Activated T-helper 2 cell treated with anti-CD3 and anti-CD28 coated beads, Interferon-gamma antibody, Interleukin-2, Interleukin-4, amounts not matched to agents 10 μg/mL and 5 μg/mL and 100 μg/mL, durations not matched to agents 14 hours and 24 hours and 36 hours (primary cell): ENCODE data around the gene FNBP1. TPM values are rescaled to one million over a fixed set of nuclear protein-coding genes. Genes with fewer than 3 reads are reported as not detected.

Source experiments
- DNase-seq: peaks from one replicate; pipeline ENCODE4 v3.0.0; 2021; ENCODE audit warnings: low spot score
- H3K27ac Mint-ChIP-seq: one replicate; pipeline ENCODE4 v1.8.0; 2021; ENCODE audit warnings: mixed read lengths
- H3K27me3 Mint-ChIP-seq: one replicate; pipeline ENCODE4 v1.8.0; 2021; ENCODE audit warnings: low read depth, mixed read lengths
- H3K36me3 Mint-ChIP-seq: one replicate; pipeline ENCODE4 v1.8.0; 2021; ENCODE audit warnings: low read depth, mixed read lengths
- H3K4me1 Mint-ChIP-seq: one replicate; pipeline ENCODE4 v1.8.0; 2021; ENCODE audit warnings: low read depth, mixed read lengths
- H3K4me3 Mint-ChIP-seq: one replicate; pipeline ENCODE4 v1.8.0; 2021; ENCODE audit warnings: low read depth, mild to moderate bottlenecking, moderate library complexity, mixed read lengths
- H3K9me3 Mint-ChIP-seq: one replicate; pipeline ENCODE4 v1.8.0; 2021; ENCODE audit warnings: mixed read lengths
- intact Hi-C: fragments of 100-400 bp; cut with micrococcal nuclease; formaldehyde crosslinking; loops from one replicate; pipeline ENCODE4 v1.15.1; 2023
- total RNA-seq: library from RNA; stranded (reverse); gene quantifications from 2 replicates; pipeline ENCODE4 v1.2.3, GENCODE V29; 2022

Gene FNBP1
- total RNA-seq, 1 donor from 2014 or later, result 358 TPM

GRCh38 chr9:129861447-129861827 is 181.6 kb downstream of the FNBP1 start:
- no peaks in the 10 kb centered on the region for H3K27me3 Mint-ChIP-seq
- no peak overlapping the region for H3K4me3 Mint-ChIP-seq
- peaks cover 60% of the 10 kb centered on the region for H3K4me1 Mint-ChIP-seq
- no peaks in the 10 kb centered on the region for H3K9me3 Mint-ChIP-seq
- intact Hi-C loops, result loop anchor here (5.0 kb wide), 1 partner anchor 34 kb away; no protein-coding TSS in a partner anchor
- no peak for DNase-seq
- peaks cover 62% of the 10 kb centered on the region for H3K36me3 Mint-ChIP-seq
- H3K27ac Mint-ChIP-seq, result peak overlapping the region; percentile 86

DNA sequence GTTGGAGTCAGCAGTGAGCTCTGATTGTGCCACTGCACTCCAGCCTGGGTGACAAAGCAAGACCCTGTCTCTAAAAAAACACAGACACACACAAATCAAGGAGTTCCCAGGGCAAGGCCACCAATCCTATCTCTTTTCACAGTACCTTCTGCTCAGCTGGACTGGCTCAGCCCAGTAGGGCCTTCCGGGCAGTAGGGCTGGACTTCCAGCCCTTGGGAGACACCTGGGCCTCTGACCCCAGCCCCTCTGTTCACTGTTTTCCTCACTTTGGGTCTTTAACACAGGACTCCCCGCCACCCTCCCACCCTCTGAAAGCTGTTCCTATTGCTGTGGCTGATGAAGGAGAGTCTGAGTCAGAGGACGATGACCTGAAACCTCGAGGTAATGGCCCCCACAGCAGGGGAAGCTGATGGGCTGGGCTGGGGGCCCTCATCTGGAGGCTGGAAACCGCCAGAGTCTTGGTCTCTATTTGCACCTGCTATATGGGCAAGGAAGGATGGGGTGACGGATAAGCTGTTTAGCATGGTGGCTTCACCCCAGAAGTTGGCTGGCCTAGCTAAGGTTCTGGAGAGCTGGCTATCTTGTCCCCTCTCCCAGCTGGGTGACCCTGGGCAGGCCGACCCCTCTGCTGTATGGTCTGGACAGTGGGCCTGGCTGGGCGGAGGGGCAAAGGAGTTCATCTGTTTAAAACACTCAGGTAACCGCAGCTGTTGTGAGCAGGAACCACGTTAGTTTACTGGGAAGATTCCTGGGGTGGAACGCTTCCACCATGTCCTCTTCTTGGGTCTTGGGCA is 182.1 kb downstream of the FNBP1 start:
- intact Hi-C loops, result loop anchor here (5.0 kb wide), 1 partner anchor 34 kb away; no protein-coding TSS in a partner anchor
- Mint-ChIP-seq H3K27me3 (no peaks in the 10 kb centered on the region), H3K27ac (peak overlapping the region; percentile 86), H3K9me3 (no peaks in the 10 kb centered on the region), H3K4me1 (peaks cover 59% of the 10 kb centered on the region), H3K36me3 (peaks cover 63% of the 10 kb centered on the region), H3K4me3 (no peak overlapping the region)
- DNase-seq, result no peak

DNA sequence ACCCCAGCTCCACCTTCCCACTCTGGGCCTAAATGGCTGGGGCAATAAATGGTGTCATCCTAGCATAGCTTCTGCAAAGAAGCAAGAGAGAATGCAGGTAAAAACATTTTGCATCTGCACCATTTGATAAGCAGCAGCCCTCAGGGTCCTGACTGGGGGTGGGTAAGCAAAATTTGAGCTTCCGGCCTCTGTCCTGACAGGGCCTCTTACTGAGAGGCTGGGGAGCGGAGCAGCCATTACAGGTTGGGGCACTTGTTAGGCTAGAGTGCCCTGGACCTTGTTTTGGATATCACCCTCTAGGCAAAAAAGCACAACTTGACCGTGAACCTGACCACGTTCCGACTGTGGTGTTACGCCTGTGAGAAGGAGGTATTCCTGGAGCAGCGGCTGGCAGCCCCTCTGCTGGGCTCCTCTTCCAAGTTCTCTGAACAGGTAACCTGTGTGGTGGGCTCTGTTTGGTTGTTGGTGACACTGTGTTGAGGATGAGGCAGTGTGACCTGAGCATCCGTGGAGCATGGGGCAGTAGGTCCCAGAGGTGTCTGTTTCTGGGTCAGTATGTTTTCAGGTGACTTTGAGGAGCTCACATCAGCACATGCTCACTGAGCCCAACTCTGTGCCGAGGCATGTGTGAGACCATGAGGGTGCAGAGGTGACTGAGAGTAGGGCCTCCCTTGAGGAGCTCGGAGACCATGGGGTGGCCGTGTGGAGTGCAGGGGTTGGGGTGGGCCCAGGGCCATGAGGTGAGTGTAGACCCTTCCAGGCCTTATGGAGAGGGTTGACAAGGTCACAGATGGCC is 184.6 kb downstream of the FNBP1 start:
- Mint-ChIP-seq H3K4me1 (peaks cover 64% of the 10 kb centered on the region), H3K27me3 (no peaks in the 10 kb centered on the region), H3K4me3 (no peak overlapping the region), H3K27ac (peak overlapping the region; percentile 22), H3K36me3 (peaks cover 71% of the 10 kb centered on the region), H3K9me3 (no peaks in the 10 kb centered on the region)
- intact Hi-C loops, result no loop called here
- DNase-seq, result no peak

DNA sequence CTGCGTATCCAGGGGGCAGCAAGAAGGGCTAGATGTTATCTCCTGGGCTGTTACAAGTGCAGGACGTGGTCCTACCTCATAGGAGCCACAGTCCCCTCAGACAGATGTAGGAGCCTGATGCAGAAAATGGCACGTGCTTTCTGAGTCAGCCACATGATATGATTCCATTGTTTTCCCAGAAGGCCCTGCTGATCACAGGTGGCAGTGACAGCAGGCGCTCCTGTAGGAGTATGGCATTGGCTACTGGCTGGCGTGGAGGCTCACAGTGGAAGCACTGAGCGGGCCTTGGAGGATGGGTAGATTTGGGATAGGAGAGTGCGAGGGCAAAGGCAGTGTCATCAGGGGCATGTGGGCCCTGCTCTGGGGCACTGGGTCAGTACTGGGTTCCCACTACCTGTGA is 185.8 kb downstream of the FNBP1 start:
- Mint-ChIP-seq H3K9me3 (no peaks in the 10 kb centered on the region), H3K27me3 (no peaks in the 10 kb centered on the region), H3K4me1 (peaks cover 60% of the 10 kb centered on the region), H3K4me3 (no peak overlapping the region), H3K27ac (peak overlapping the region; percentile 36), H3K36me3 (peaks cover 75% of the 10 kb centered on the region)
- intact Hi-C loops, result no loop called here
- no peak for DNase-seq

DNA sequence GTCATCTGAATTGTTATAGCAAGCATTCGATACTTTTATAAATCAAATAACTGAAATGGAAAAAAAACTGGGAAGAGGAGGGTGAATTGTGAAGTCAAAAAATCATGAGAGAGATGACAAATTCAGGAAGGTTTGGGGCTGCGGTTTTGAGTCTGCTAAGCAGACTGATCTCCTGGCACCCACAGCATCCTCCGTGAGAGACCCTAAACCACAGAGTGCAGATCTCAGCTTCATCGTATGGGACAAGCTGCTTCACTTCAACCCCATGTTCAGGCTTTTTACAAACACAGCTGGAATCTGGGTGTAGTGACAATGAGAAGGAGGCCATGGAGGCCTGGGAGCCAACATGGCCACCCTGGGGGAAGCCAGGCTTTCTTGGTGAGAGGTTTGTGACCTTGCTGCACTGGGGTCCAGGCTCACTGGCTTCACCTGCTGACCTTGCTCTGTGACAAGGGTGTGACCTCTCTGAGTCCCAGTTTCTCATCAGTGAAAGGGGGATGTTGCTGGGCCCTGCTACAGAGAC is 188.3 kb downstream of the FNBP1 start:
- no peak overlapping the region for H3K4me3 Mint-ChIP-seq

DNA sequence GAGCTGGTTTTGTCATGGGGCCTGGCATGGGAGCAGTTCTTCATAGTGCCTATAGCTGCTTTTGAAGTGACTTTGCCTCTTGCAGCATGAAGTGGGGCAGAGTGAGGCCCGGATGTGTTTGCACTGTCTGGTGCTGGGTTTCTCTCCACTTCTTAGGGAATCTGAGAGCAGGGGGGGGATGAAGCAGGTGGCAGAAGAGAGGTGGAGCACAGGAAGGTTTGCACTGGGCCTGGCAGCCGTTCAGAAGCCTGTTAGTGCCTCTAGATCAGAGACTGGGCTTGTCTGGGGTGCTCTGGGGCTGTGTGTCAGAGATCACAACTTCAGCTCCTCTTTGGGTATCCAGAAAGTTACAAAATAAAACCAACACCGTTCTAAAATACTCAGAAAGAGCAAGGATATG is 189.4 kb downstream of the FNBP1 start:
- intact Hi-C loops, result no loop called here
- H3K4me1 Mint-ChIP-seq, result peaks cover 43% of the 10 kb centered on the region
- H3K4me3 Mint-ChIP-seq, result no peak overlapping the region

More for the DNA sequence above, 188.3 kb downstream of the FNBP1 start:
- H3K9me3 Mint-ChIP-seq, result no peaks in the 10 kb centered on the region
- no peaks in the 10 kb centered on the region for H3K27me3 Mint-ChIP-seq
- intact Hi-C loops, result no loop called here
- H3K4me1 Mint-ChIP-seq, result peaks cover 43% of the 10 kb centered on the region
- H3K27ac Mint-ChIP-seq, result peak overlapping the region; percentile 58
- no peak for DNase-seq
- H3K36me3 Mint-ChIP-seq, result peaks cover 79% of the 10 kb centered on the region

GRCh38 chr9:129852579-129852978 is 190.4 kb downstream of the FNBP1 start:
- no peak overlapping the region for H3K27ac Mint-ChIP-seq
- intact Hi-C loops, result no loop called here
- H3K27me3 Mint-ChIP-seq, result no peaks in the 10 kb centered on the region
- no peak for DNase-seq
- H3K4me3 Mint-ChIP-seq, result no peak overlapping the region
- peaks cover 41% of the 10 kb centered on the region for H3K4me1 Mint-ChIP-seq
- no peaks in the 10 kb centered on the region for H3K9me3 Mint-ChIP-seq
- peaks cover 70% of the 10 kb centered on the region for H3K36me3 Mint-ChIP-seq

More for the DNA sequence above, 189.4 kb downstream of the FNBP1 start:
- DNase-seq, result no peak
- H3K9me3 Mint-ChIP-seq, result no peaks in the 10 kb centered on the region
- no peak overlapping the region for H3K27ac Mint-ChIP-seq
- H3K27me3 Mint-ChIP-seq, result no peaks in the 10 kb centered on the region
- peaks cover 78% of the 10 kb centered on the region for H3K36me3 Mint-ChIP-seq

DNA sequence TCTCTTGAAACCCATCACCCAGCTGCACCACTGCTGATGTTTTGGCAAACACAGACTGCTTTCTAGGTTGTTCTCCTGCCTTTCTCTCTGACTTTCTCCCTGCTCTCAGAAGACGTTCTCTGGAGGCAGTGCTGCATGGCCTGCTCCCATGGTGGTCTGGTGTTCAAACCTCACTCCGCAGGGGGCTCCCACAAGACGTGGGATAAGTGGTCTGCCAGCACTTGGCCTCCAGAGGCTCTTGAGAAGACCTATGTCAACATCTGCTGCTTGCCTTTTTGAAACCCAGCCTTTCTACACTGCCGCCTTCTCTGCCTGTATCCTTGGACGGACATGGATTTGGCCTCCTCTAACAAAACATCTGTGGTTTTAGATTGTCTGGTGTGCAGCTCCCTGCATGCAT is 191.2 kb downstream of the FNBP1 start:
- intact Hi-C loops, result no loop called here
- peaks cover 64% of the 10 kb centered on the region for H3K36me3 Mint-ChIP-seq
- no peak overlapping the region for H3K27ac Mint-ChIP-seq
- H3K4me1 Mint-ChIP-seq, result peaks cover 36% of the 10 kb centered on the region
- H3K9me3 Mint-ChIP-seq, result no peaks in the 10 kb centered on the region
- no peak overlapping the region for H3K4me3 Mint-ChIP-seq
- DNase-seq, result no peak
- no peaks in the 10 kb centered on the region for H3K27me3 Mint-ChIP-seq

DNA sequence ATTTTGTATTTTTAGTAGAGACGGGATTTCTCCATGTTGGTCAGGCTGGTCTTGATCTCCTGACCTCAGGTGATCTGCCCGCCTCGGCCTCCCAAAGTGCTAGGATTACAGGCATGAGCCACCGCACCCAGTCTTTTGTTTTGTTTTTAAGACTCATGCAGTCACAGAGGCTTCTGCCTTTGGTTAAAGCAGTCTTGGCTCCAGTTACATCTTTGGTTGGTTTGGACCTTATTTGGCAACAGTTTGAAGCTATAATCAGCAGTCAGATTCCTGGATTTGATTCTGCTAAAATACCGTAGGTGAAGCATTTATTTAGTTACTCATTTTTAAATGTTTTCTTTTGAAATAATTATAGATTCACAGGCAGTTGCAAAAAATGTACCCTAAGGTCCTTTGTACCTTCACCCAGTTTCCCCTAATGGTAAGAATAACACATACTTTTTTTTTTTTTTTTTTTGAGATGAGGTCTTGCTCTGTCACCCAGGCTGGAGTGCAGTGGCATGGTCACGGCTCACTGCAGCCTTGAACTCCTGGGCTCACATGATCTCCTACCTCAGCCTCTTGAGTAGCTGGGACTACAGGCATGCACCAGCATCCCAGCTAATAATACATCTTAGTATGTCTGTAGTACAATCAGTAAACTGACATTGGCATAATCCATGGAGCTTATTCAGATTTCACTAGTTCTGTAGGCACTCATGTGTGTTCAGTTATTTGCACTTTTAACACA is 192.0 kb downstream of the FNBP1 start:
- no peak for DNase-seq
- Mint-ChIP-seq H3K4me1 (peaks cover 28% of the 10 kb centered on the region), H3K4me3 (no peak overlapping the region), H3K27me3 (no peaks in the 10 kb centered on the region), H3K36me3 (peaks cover 55% of the 10 kb centered on the region), H3K27ac (no peak overlapping the region), H3K9me3 (no peaks in the 10 kb centered on the region)
- intact Hi-C loops, result no loop called here

DNA sequence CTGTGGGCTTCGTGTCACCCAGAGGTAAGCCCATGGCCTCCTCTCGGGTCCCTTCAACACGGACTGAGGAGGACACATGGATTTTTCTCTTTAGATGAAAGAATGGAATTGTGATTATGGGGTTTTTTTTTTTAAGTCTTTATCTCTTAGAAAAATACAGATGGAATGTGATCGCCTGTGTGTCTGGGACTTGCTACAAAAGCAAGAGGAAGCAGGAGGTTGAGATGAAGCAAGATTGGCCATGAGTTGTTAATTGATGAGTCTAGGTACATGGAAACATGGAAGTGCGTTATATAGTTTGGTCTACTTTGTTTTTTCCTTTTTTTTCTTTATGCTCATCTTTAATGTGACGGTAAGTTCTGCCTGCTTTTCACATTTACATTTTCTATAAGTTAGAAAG is 193.1 kb downstream of the FNBP1 start:
- intact Hi-C loops, result no loop called here
- Mint-ChIP-seq H3K9me3 (no peaks in the 10 kb centered on the region), H3K27ac (no peak overlapping the region), H3K27me3 (no peaks in the 10 kb centered on the region), H3K36me3 (peaks cover 47% of the 10 kb centered on the region), H3K4me1 (peaks cover 25% of the 10 kb centered on the region), H3K4me3 (no peak overlapping the region)
- DNase-seq, result no peak

DNA sequence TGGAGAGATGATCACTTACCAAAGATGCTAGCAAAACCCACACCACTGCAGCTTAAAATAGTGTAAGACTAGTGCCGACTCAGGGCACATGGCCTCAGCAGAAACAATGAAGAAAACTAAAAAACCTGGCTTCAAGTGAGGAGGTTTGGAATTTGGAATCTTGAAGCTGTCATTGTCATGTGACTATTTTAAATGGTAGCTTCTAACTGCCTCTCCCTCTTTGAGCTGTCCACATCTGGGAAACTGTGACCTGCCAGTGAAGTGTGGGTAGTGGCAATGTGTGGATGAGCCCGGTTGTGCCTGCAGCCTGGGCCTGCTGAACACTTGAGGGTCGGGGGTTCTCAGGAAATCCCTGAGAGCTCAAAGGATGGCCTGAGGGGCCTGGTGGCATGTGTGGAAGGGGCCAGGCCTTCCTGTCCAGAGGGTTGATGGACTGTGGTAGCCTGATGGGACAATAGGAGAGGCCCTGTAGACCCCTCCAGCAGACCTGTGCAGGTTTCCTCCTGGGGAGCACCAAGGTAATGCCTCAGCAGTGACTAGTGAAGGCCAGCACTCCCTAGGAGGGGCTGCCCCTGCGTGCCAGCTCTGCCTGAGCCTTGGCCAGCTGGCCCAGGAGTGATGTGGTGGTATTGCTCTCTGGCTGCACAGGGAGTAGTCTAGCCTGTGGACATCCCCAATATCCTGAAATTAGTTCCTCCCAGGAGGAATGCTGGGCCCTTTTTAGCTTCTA is 194.1 kb downstream of the FNBP1 start:
- peaks cover 37% of the 10 kb centered on the region for H3K36me3 Mint-ChIP-seq
- H3K27ac Mint-ChIP-seq, result no peak overlapping the region

GRCh38 chr9:129845373-129845772 is 197.6 kb downstream of the FNBP1 start:
- H3K4me3 Mint-ChIP-seq, result no peak overlapping the region
- H3K9me3 Mint-ChIP-seq, result no peaks in the 10 kb centered on the region
- no peaks in the 10 kb centered on the region for H3K27me3 Mint-ChIP-seq
- peak overlapping the region; percentile 80 for H3K27ac Mint-ChIP-seq
- H3K36me3 Mint-ChIP-seq, result peaks cover 9% of the 10 kb centered on the region
- DNase-seq, result no peak
- intact Hi-C loops, result no loop called here
- H3K4me1 Mint-ChIP-seq, result peaks cover 13% of the 10 kb centered on the region

More for the DNA sequence above, 194.1 kb downstream of the FNBP1 start:
- Mint-ChIP-seq H3K27me3 (no peaks in the 10 kb centered on the region), H3K4me1 (peaks cover 17% of the 10 kb centered on the region), H3K4me3 (no peak overlapping the region), H3K9me3 (no peaks in the 10 kb centered on the region)
- no peak for DNase-seq
- intact Hi-C loops, result no loop called here
